Measurements from ENCODE around the gene C19orf12.

- TF ChIP-seq, protein P1, sequence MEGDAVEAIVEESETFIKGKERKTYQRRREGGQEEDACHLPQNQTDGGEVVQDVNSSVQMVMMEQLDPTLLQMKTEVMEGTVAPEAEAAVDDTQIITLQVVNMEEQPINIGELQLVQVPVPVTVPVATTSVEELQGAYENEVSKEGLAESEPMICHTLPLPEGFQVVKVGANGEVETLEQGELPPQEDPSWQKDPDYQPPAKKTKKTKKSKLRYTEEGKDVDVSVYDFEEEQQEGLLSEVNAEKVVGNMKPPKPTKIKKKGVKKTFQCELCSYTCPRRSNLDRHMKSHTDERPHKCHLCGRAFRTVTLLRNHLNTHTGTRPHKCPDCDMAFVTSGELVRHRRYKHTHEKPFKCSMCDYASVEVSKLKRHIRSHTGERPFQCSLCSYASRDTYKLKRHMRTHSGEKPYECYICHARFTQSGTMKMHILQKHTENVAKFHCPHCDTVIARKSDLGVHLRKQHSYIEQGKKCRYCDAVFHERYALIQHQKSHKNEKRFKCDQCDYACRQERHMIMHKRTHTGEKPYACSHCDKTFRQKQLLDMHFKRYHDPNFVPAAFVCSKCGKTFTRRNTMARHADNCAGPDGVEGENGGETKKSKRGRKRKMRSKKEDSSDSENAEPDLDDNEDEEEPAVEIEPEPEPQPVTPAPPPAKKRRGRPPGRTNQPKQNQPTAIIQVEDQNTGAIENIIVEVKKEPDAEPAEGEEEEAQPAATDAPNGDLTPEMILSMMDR (IDR thresholded peaks at IDR 0.05) = no peak
- TF ChIP-seq POLR2A (IDR thresholded peaks at IDR 0.05) = no peak
Measured at GRCh38 chr19:29695765-29696564, 19.1 kb downstream of the C19orf12 start.

Measured in adrenal gland (tissue), 5 donors.